COR-L47 (cell line): Measurements from ENCODE around the gene TBL1XR1.
"Not testable (repeated sequence)": the region's sequence is repeated elsewhere in the genome, so short reads cannot be mapped to it uniquely, and the experiment has no call there.

Experiments
- DNase-seq: peaks from one replicate; lab custom pipeline; 2025; lab: John Stamatoyannopoulos, UW

TBL1XR1 gene

GRCh38 chr3:177141899-177142646, 55.2 kb downstream of the TBL1XR1 start:
- DNase-seq = no peak

GRCh38 chr3:177141471-177141870, 55.8 kb downstream of the TBL1XR1 start:
- no peak for DNase-seq

GRCh38 chr3:177139220-177139619, 58.1 kb downstream of the TBL1XR1 start:
- not testable (repeated sequence) for DNase-seq

GRCh38 chr3:177137774-177138705, 59.2 kb downstream of the TBL1XR1 start:
- DNase-seq = no peak

GRCh38 chr3:177136741-177137140, 60.5 kb downstream of the TBL1XR1 start:
- DNase-seq = no peak

- DNase-seq = no peak
These were observed 61.3 kb downstream of the TBL1XR1 start for GRCh38 chr3:177135841-177136492.

- DNase-seq = no peak
These were observed 62.5 kb downstream of the TBL1XR1 start for GRCh38 chr3:177134816-177135210.

- no peak for DNase-seq
These were observed 63.1 kb downstream of the TBL1XR1 start for GRCh38 chr3:177133860-177134815.

- no peak for DNase-seq
These were observed 65.2 kb downstream of the TBL1XR1 start for GRCh38 chr3:177131927-177132636.

- DNase-seq = no peak
These were observed 70.3 kb downstream of the TBL1XR1 start for GRCh38 chr3:177127008-177127407.

- DNase-seq = no peak
These were observed 71.1 kb downstream of the TBL1XR1 start for GRCh38 chr3:177126015-177126773.

- DNase-seq = no peak
These were observed 72.4 kb downstream of the TBL1XR1 start for GRCh38 chr3:177124882-177125281.

GRCh38 chr3:177123822-177124221, 73.5 kb downstream of the TBL1XR1 start:
- DNase-seq = no peak

- DNase-seq = no peak
These were observed 75.0 kb downstream of the TBL1XR1 start for GRCh38 chr3:177122183-177122856.

- no peak for DNase-seq
These were observed 77.5 kb downstream of the TBL1XR1 start for GRCh38 chr3:177119829-177120228.

- no peak for DNase-seq
These were observed 83.0 kb downstream of the TBL1XR1 start for GRCh38 chr3:177114253-177114652.

GRCh38 chr3:177111541-177111949, 85.7 kb downstream of the TBL1XR1 start:
- no peak for DNase-seq

GRCh38 chr3:177110895-177111294, 86.4 kb downstream of the TBL1XR1 start:
- no peak for DNase-seq

- DNase-seq = no peak
These were observed 86.9 kb downstream of the TBL1XR1 start for GRCh38 chr3:177110386-177110785.
